Measurements from ENCODE around the gene RTL1.

Gene RTL1

GRCh38 chr14:100864960-100865681, 38.4 kb downstream of the RTL1 start:
- no peak for DNase-seq

GRCh38 chr14:100864206-100864605, 39.3 kb downstream of the RTL1 start:
- DNase-seq: no peak

- no peak for DNase-seq
These were observed 40.7 kb downstream of the RTL1 start for GRCh38 chr14:100862793-100863192.

- DNase-seq: no peak
These were observed 41.2 kb downstream of the RTL1 start for GRCh38 chr14:100862277-100862676.

- no peak for DNase-seq
These were observed 41.6 kb downstream of the RTL1 start for GRCh38 chr14:100861937-100862247.

- DNase-seq: no peak
These were observed 42.2 kb downstream of the RTL1 start for GRCh38 chr14:100861188-100861936.

GRCh38 chr14:100860556-100861187, 42.9 kb downstream of the RTL1 start:
- no peak for DNase-seq

- DNase-seq: no peak
These were observed 43.7 kb downstream of the RTL1 start for GRCh38 chr14:100859781-100860180.

GRCh38 chr14:100858838-100859220, 44.7 kb downstream of the RTL1 start:
- no peak for DNase-seq

- DNase-seq: no peak
These were observed 45.3 kb downstream of the RTL1 start for GRCh38 chr14:100857923-100858837.

GRCh38 chr14:100857233-100857922, 46.1 kb downstream of the RTL1 start:
- no peak for DNase-seq

GRCh38 chr14:100856056-100856950, 47.2 kb downstream of the RTL1 start:
- no peak for DNase-seq

GRCh38 chr14:100855256-100855930, 48.1 kb downstream of the RTL1 start:
- no peak for DNase-seq

GRCh38 chr14:100854435-100854834, 49.1 kb downstream of the RTL1 start:
- no peak for DNase-seq

GRCh38 chr14:100851946-100852620, 51.4 kb downstream of the RTL1 start:
- DNase-seq: no peak

- DNase-seq: no peak
These were observed 52.0 kb downstream of the RTL1 start for GRCh38 chr14:100851586-100851916.

GRCh38 chr14:100850841-100851585, 52.5 kb downstream of the RTL1 start:
- DNase-seq: peak; percentile 15

GRCh38 chr14:100849115-100849781, 54.3 kb downstream of the RTL1 start:
- no peak for DNase-seq

- DNase-seq: no peak
These were observed 57.1 kb downstream of the RTL1 start for GRCh38 chr14:100846309-100846859.

All from GF-D8 (cell line).